Pancreas (tissue), 10 donors: ENCODE data around the gene RIPOR3. TPM values are rescaled to one million over a fixed set of nuclear protein-coding genes. Genes with fewer than 3 reads are reported as not detected.

Source experiments
- ATAC-seq, 4 donors: fragments of 200-7000 bp; cut with Tn5 transposase; one replicate each; pipeline versions ENCODE4 v1.8.0 to v1.9.1; 2020; ENCODE audit warnings: mild to moderate bottlenecking in 4 of 4, moderate library complexity in 4 of 4
- DNase-seq, 6 donors: peaks; one replicate each; pipeline ENCODE4 v3.0.0-alpha.2; 2020
- FAIRE-seq: peaks from 2 replicates; lab custom pipeline; 2012; peaks lifted over from hg19 to GRCh38; lab: Jason Lieb, UNC
- H3K27ac ChIP-seq, 4 donors: fragments of 200-600 bp; sonication (generic); 1 replicate in 3 of 4; 2 replicates in 1 of 4; pipeline versions ENCODE4 v1.5.0 to v1.8.0; 2020
- H3K27me3 ChIP-seq, 4 donors: fragments of 200-600 bp; one replicate each; pipeline ENCODE4 v1.8.0; 2021
- H3K36me3 ChIP-seq, 3 donors: fragments of 200-600 bp; sonication (generic) in 1 of 3; one replicate each; pipeline versions ENCODE4 v1.5.0 to v1.8.0; 2020 to 2021
- H3K4me1 ChIP-seq, 3 donors: fragments of 200-600 bp; one replicate each; pipeline ENCODE4 v1.8.0; 2021
- H3K4me3 ChIP-seq, 4 donors: fragments of 200-600 bp; sonication (generic) in 2 of 4; one replicate each; pipeline versions ENCODE4 v1.5.0 to v1.8.0; 2020 to 2021
- H3K9me3 ChIP-seq, 4 donors: fragments of 200-600 bp; one replicate each; pipeline ENCODE4 v1.8.0; 2021
- CTCF ChIP-seq, 4 donors: fragments of 200-600 bp; sonication (generic) in 3 of 4; IDR thresholded peaks; one replicate each; pipeline versions ENCODE4 v1.5.0 to v1.8.0; 2021; ENCODE audit warnings: antibody characterized with exemption in 4 of 4
- WGBS, 2 donors: extraction: QIAGEN DNeasy Blood & Tissue Kit; methylation state at CpG; one replicate each; pipeline ENCODE4 v1.1.7; 2013; 5-methylcytosine and 5-hydroxymethylcytosine counted together
- intact Hi-C, 3 donors: fragments of 100-400 bp; cut with DNase I; formaldehyde crosslinking; loops; one replicate each; pipeline versions ENCODE4 v1.11.1 to v1.14.2; 2022
- polyA plus RNA-seq, 2 donors: library from polyadenylated mRNA; stranded (reverse); fragments of 200-250 nt; gene quantifications; one replicate each; pipeline ENCODE4 v1.2.3, GENCODE V29; 2013
- total RNA-seq, 6 donors: library from RNA; stranded (reverse); fragmentation: NEBNext Ultra II Directional in 4 of 6; extraction: Animal tissue kit (Norgen Biotek cat#: 25700) in 4 of 6; gene quantifications; one replicate each; pipeline versions ENCODE4 v1.2.1 to v1.2.4, GENCODE V29; 2021 to 2023
- donor health status: healthy with polysubstance abuse.
- donor health status: DM: no; HTN: no; CAD: no; lungs with moderate emphysema.
- donor health status: DM: no; HTN: no; CAD: no.
- donor health status: control.
- donor health status: control.
- donor health status: Bipolar disorder and iron deficiency.
- donor health status: DM: yes; HTN: yes; CAD: no.
- donor health status: DM: no; HTN: no; CAD: no.
- donor health status: DM: no; HTN: no; CAD: no.
- donor health status: DM: yes; HTN: yes; CAD: no.

Gene RIPOR3
- total and polyA plus RNA-seq, 8 donors, result 0.67 to 11.3 (median 2.1) TPM

- intact Hi-C loops, result loop anchor here in 1 of 3 donors (5.0 kb wide), 1 partner anchor 398 kb away; no protein-coding TSS in a partner anchor
- no peak for TF ChIP-seq CTCF (IDR thresholded peaks at IDR 0.05)
- Histone ChIP-seq H3K4me3 (no peak overlapping the region), H3K27ac (no peak overlapping the region), H3K36me3 (peaks cover 0 to 15% (median 7%) of the 10 kb centered on the region in 3 donors), H3K4me1 (no peaks in the 10 kb centered on the region), H3K27me3 (no peaks in the 10 kb centered on the region), H3K9me3 (no peaks in the 10 kb centered on the region)
- ATAC-seq, result no peak
- WGBS, 2 donors, result 91 to 93% methylated on average over 9 of the region's 9 CpGs
- DNase-seq, result no peak
- FAIRE-seq, result no peak
Observed at GRCh38 chr20:50585678-50586077, 105.7 kb downstream of the RIPOR3 start.

GRCh38 chr20:50585214-50585613 is 106.1 kb downstream of the RIPOR3 start:
- Histone ChIP-seq H3K27ac (no peak overlapping the region), H3K4me3 (no peak overlapping the region), H3K9me3 (no peaks in the 10 kb centered on the region), H3K36me3 (peaks cover 0 to 18% (median 7%) of the 10 kb centered on the region in 3 donors), H3K27me3 (no peaks in the 10 kb centered on the region), H3K4me1 (no peaks in the 10 kb centered on the region)
- no peak for ATAC-seq
- no peak for DNase-seq
- 80% methylated on average over 5 of the region's 5 CpGs for WGBS, 2 donors
- no peak for TF ChIP-seq CTCF (IDR thresholded peaks at IDR 0.05)
- intact Hi-C loops, result loop anchor here in 1 of 3 donors (5.0 kb wide), 1 partner anchor 398 kb away; no protein-coding TSS in a partner anchor
- FAIRE-seq, result no peak

- Histone ChIP-seq H3K9me3 (no peaks in the 10 kb centered on the region), H3K4me3 (no peak overlapping the region), H3K4me1 (no peaks in the 10 kb centered on the region), H3K27me3 (no peaks in the 10 kb centered on the region), H3K36me3 (peaks cover 0 to 24% (median 7%) of the 10 kb centered on the region in 3 donors), H3K27ac (no peak overlapping the region)
- intact Hi-C loops, result loop anchor here in 2 of 3 donors (5.0 kb wide), 2 partner anchors 397 to 402 kb away; no protein-coding TSS in a partner anchor
- DNase-seq (no peak), FAIRE-seq (no peak), ATAC-seq (no peak)
- 95 to 96% methylated on average over 2 of the region's 2 CpGs for WGBS, 2 donors
- TF ChIP-seq CTCF (IDR thresholded peaks at IDR 0.05), result no peak
Observed at GRCh38 chr20:50584687-50585086, 106.7 kb downstream of the RIPOR3 start.

- TF ChIP-seq CTCF (IDR thresholded peaks at IDR 0.05), result no peak
- DNase-seq (no peak), FAIRE-seq (no peak), ATAC-seq (no peak)
- intact Hi-C loops, result loop anchor here in 1 of 3 donors (5.0 kb wide), 1 partner anchor 401 kb away; no protein-coding TSS in a partner anchor
- Histone ChIP-seq H3K27me3 (no peaks in the 10 kb centered on the region), H3K27ac (no peak overlapping the region), H3K9me3 (no peaks in the 10 kb centered on the region), H3K36me3 (peaks cover 0 to 34% (median 9%) of the 10 kb centered on the region in 3 donors), H3K4me1 (no peaks in the 10 kb centered on the region), H3K4me3 (no peak overlapping the region)
- 89 to 91% methylated on average over 15 of the region's 15 CpGs for WGBS, 2 donors
Observed at GRCh38 chr20:50583442-50584150, 107.7 kb downstream of the RIPOR3 start.
